Keratinocyte (primary cell): ENCODE measurements around the gene FHOD3. TPM values are rescaled to one million over a fixed set of nuclear protein-coding genes. Genes with fewer than 3 reads are reported as not detected.

ENCODE experiments used
- DNase-seq: peaks from one replicate; pipeline ENCODE4 v3.0.0-alpha.2; 2011; ENCODE audit warnings: low read depth, missing footprints, low spot score
- FAIRE-seq: peaks from 2 replicates; lab custom pipeline; 2011; peaks lifted over from hg19 to GRCh38; lab: Jason Lieb, UNC
- H2AFZ ChIP-seq: 2 replicates; pipeline ENCODE4 v1.6.0; 2012; ENCODE audit warnings: low read length, control low read depth, inconsistent platforms; ENCODE audit not compliant: control insufficient read depth
- H3K27ac ChIP-seq: 2 replicates; pipeline ENCODE4 v1.5.1; 2011; ENCODE audit warnings: low read length; ENCODE audit not compliant: control insufficient read depth, insufficient read depth
- H3K27me3 ChIP-seq: 3 replicates; pipeline ENCODE4 v1.6.0; 2011; ENCODE audit warnings: low read length; ENCODE audit not compliant: control insufficient read depth, insufficient read depth; ENCODE audit errors: extremely low read depth
- H3K36me3 ChIP-seq, 2 experiments: 2 replicates in 1 of 2; 3 replicates in 1 of 2; pipeline ENCODE4 v1.5.1; 2011; ENCODE audit warnings: low read length in 2 of 2, mild to moderate bottlenecking in 1 of 2; ENCODE audit not compliant: control insufficient read depth in 2 of 2, insufficient read depth in 2 of 2; ENCODE audit errors: extremely low read depth in 1 of 2
- H3K4me1 ChIP-seq: 3 replicates; pipeline ENCODE4 v1.5.1; 2011; ENCODE audit warnings: low read length; ENCODE audit not compliant: control insufficient read depth, insufficient read depth; ENCODE audit errors: extremely low read depth
- H3K4me2 ChIP-seq: 3 replicates; pipeline ENCODE4 v1.6.0; 2011; ENCODE audit warnings: low read depth, low read length; ENCODE audit not compliant: control insufficient read depth, insufficient read depth; ENCODE audit errors: extremely low read depth
- H3K4me3 ChIP-seq, 3 experiments: fragments of 200-600 bp in 1 of 3; sonication (generic) in 1 of 3; 2 replicates in 2 of 3; 3 replicates in 1 of 3; pipeline ENCODE4 v1.5.1; 2011 to 2016; ENCODE audit warnings: low read length in 3 of 3, mild to moderate bottlenecking in 3 of 3, control low read depth in 2 of 3, inconsistent platforms in 1 of 3, low read depth in 1 of 3, mixed read lengths in 1 of 3, mixed run types in 1 of 3, moderate library complexity in 1 of 3; ENCODE audit not compliant: control insufficient read depth in 2 of 3, insufficient read depth in 2 of 3; ENCODE audit errors: extremely low read depth in 1 of 3
- H3K79me2 ChIP-seq: 2 replicates; pipeline ENCODE4 v1.6.0; 2012; ENCODE audit warnings: low read length; ENCODE audit not compliant: control insufficient read depth, insufficient read depth
- H3K9ac ChIP-seq: 3 replicates; pipeline ENCODE4 v1.6.0; 2011; ENCODE audit warnings: low read length; ENCODE audit not compliant: control insufficient read depth, insufficient read depth; ENCODE audit errors: extremely low read depth
- H3K9me1 ChIP-seq: 3 replicates; pipeline ENCODE4 v1.6.0; 2011; ENCODE audit warnings: low read length; ENCODE audit not compliant: control insufficient read depth, insufficient read depth; ENCODE audit errors: extremely low read depth
- H3K9me3 ChIP-seq: 2 replicates; pipeline ENCODE4 v1.5.1; 2012; ENCODE audit warnings: low read depth, low read length; ENCODE audit not compliant: control insufficient read depth
- H4K20me1 ChIP-seq: 3 replicates; pipeline ENCODE4 v1.6.0; 2011; ENCODE audit warnings: low read length; ENCODE audit not compliant: control insufficient read depth, insufficient read depth; ENCODE audit errors: extremely low read depth
- EZH2 ChIP-seq: IDR thresholded peaks from one replicate; pipeline ENCODE4 v1.6.1; 2012; ENCODE audit warnings: inconsistent platforms, mild to moderate bottlenecking, low read length, moderate library complexity
- dilution Hi-C: fragments of 300-500 bp; cut with MboI; formaldehyde crosslinking; loops from one replicate; pipeline ENCODE4 v1.7.0; 2020; ENCODE audit warnings: low sequenced_read_pairs; ENCODE audit not compliant: extremely low pct_ligation_motif_present
- polyA plus RNA-seq, 5 experiments: library from polyadenylated mRNA; depleted of rRNA in 3 of 5; stranded (reverse) in 3 of 5; stranded (forward) in 1 of 5; unstranded in 1 of 5; fragments of >200 nt; gene quantifications; 1 replicate in 1 of 5; 2 replicates in 3 of 5; 3 replicates in 1 of 5; pipeline versions ENCODE4 v1.2.1 to v1.2.3, GENCODE V29; 2011 to 2012; ENCODE audit warnings: missing spikeins in 2 of 5, low read depth in 1 of 5, low replicate concordance in 1 of 5
- TF ChIP-seq, protein P1 (sequence below), 3 experiments: IDR thresholded peaks in 1 of 3; conservative IDR thresholded peaks in 1 of 3; optimal IDR thresholded peaks in 1 of 3; 2 replicates in 2 of 3; 3 replicates in 1 of 3; pipeline versions ENCODE3 to v1.5.1; 2011; ENCODE audit warnings: low read length in 3 of 3, mild to moderate bottlenecking in 3 of 3, moderate library complexity in 2 of 3, control low read depth in 1 of 3, inconsistent platforms in 1 of 3; ENCODE audit not compliant: insufficient read depth in 2 of 3; ENCODE audit errors: extremely low read depth in 1 of 3

The FHOD3 gene
- polyA plus RNA-seq, 1 donor (not counting 4 experiments of a cell fraction or from before 2014, with no cell fraction given): 7.7 TPM

GRCh38 chr18:36409779-36410178 is 112.3 kb downstream of the FHOD3 start:
- no peaks in the 10 kb centered on the region for H3K9me1 ChIP-seq
- H3K27ac ChIP-seq: no peak overlapping the region
- H3K79me2 ChIP-seq: no peaks in the 10 kb centered on the region
- H3K27me3 ChIP-seq: no peaks in the 10 kb centered on the region
- no peak overlapping the region for H3K4me2 ChIP-seq
- H2AFZ ChIP-seq: no peak overlapping the region
- H3K9me3 ChIP-seq: no peaks in the 10 kb centered on the region
- no peak overlapping the region for H3K4me3 ChIP-seq
- TF ChIP-seq, protein P1, sequence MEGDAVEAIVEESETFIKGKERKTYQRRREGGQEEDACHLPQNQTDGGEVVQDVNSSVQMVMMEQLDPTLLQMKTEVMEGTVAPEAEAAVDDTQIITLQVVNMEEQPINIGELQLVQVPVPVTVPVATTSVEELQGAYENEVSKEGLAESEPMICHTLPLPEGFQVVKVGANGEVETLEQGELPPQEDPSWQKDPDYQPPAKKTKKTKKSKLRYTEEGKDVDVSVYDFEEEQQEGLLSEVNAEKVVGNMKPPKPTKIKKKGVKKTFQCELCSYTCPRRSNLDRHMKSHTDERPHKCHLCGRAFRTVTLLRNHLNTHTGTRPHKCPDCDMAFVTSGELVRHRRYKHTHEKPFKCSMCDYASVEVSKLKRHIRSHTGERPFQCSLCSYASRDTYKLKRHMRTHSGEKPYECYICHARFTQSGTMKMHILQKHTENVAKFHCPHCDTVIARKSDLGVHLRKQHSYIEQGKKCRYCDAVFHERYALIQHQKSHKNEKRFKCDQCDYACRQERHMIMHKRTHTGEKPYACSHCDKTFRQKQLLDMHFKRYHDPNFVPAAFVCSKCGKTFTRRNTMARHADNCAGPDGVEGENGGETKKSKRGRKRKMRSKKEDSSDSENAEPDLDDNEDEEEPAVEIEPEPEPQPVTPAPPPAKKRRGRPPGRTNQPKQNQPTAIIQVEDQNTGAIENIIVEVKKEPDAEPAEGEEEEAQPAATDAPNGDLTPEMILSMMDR (optimal IDR thresholded peaks at IDR 0.05 in 1 of 3, IDR thresholded peaks at IDR 0.05 in 1 of 3, conservative IDR thresholded peaks at IDR 0.05 in 1 of 3; ENCODE audit: extremely low read depth in 1 of 3, insufficient read depth in 2 of 3, low read length in 3 of 3): no peak
- TF ChIP-seq EZH2: no peak
- no peak overlapping the region for H3K9ac ChIP-seq
- no peak for FAIRE-seq
- H3K36me3 ChIP-seq: no peaks in the 10 kb centered on the region
- DNase-seq: no peak
- peaks cover 4% of the 10 kb centered on the region for H3K4me1 ChIP-seq
- no peaks in the 10 kb centered on the region for H4K20me1 ChIP-seq
- dilution Hi-C loops: no loop called here

GRCh38 chr18:36410346-36410745 is 112.8 kb downstream of the FHOD3 start:
- H3K9ac ChIP-seq: no peak overlapping the region
- no peak overlapping the region for H3K4me3 ChIP-seq
- FAIRE-seq (no peak), DNase-seq (no peak)
- H3K27me3 ChIP-seq: no peaks in the 10 kb centered on the region
- H3K79me2 ChIP-seq: no peaks in the 10 kb centered on the region
- H3K4me2 ChIP-seq: no peak overlapping the region
- no peaks in the 10 kb centered on the region for H3K9me1 ChIP-seq
- dilution Hi-C loops: no loop called here
- TF ChIP-seq, protein P1 (optimal IDR thresholded peaks at IDR 0.05 in 1 of 3, IDR thresholded peaks at IDR 0.05 in 1 of 3, conservative IDR thresholded peaks at IDR 0.05 in 1 of 3; ENCODE audit: extremely low read depth in 1 of 3, insufficient read depth in 2 of 3, low read length in 3 of 3): no peak
- no peak for TF ChIP-seq EZH2
- H3K4me1 ChIP-seq: peaks cover 4% of the 10 kb centered on the region
- no peaks in the 10 kb centered on the region for H3K9me3 ChIP-seq
- H2AFZ ChIP-seq: no peak overlapping the region
- no peaks in the 10 kb centered on the region for H4K20me1 ChIP-seq
- no peaks in the 10 kb centered on the region for H3K36me3 ChIP-seq
- H3K27ac ChIP-seq: no peak overlapping the region
